ENCODE measurements around the gene CRISP1. TPM values are rescaled to one million over a fixed set of nuclear protein-coding genes. Genes with fewer than 3 reads are reported as not detected.

The CRISP1 gene
- total RNA-seq, 1 experiment from 2014 or later: not detected

DNA sequence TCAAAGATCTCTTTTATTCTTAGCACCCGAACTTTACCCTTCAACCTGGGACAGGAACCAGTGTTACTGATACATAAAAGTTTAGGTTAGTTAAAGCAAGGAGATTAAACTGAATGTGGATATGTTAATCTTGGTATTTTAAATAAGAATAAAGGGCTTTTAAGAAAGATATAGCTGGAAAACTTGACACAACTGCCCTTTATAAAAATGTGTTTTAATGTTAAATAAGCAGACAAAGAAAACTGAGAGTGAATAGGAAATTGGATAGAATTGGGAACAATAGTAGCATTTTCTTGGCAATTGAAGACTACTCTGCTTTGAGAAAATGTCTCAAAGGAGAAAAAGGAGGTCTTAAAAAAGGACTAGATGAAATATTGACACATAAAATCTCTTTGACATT, 45.9 kb upstream of the CRISP1 start:
- Histone ChIP-seq H3K9me3 (ENCODE audit: control insufficient read depth, low read depth, low read length) (no peaks in the 10 kb centered on the region), H2AFZ (ENCODE audit: low read length) (no peak overlapping the region), H2BK120ac (ENCODE audit: low read depth, low read length, poor library complexity, severe bottlenecking) (no peak overlapping the region), H4K5ac (ENCODE audit: insufficient read length, low read depth, low read length) (no peak overlapping the region), H3K23me2 (ENCODE audit: insufficient read length, low read depth, low read length, poor library complexity, severe bottlenecking) (no peaks in the 10 kb centered on the region), H3K4me2 (ENCODE audit: insufficient read depth, insufficient read length, low read length) (peak overlapping the region; percentile 18), H3K18ac (ENCODE audit: insufficient read length, low read depth, low read length) (no peak overlapping the region), H3T11ph (ENCODE audit: low read length) (no peak overlapping the region), H3K27ac (ENCODE audit: insufficient read length, low read depth, low read length) (no peak overlapping the region), H4K91ac (ENCODE audit: insufficient read length, low read depth, low read length) (no peak overlapping the region), H2BK20ac (ENCODE audit: low read depth, low read length, poor library complexity, severe bottlenecking) (no peak overlapping the region), H3K4ac (ENCODE audit: low read depth, low read length) (no peak overlapping the region), H2BK12ac (ENCODE audit: insufficient read length, low read depth, low read length) (no peak overlapping the region), H3K79me1 (ENCODE audit: insufficient read depth, low read depth, low read length, poor library complexity, severe bottlenecking) (no peaks in the 10 kb centered on the region), H3K79me2 (ENCODE audit: insufficient read depth, low read length) (no peaks in the 10 kb centered on the region), H4K20me1 (ENCODE audit: control insufficient read depth, insufficient read depth, insufficient read length) (no peaks in the 10 kb centered on the region), H3K23ac (ENCODE audit: insufficient read length, low read depth, low read length) (no peak overlapping the region), H4K8ac (replicated peaks; ENCODE audit: insufficient read length, low read depth, low read length) (no peak overlapping the region), H3K9ac (ENCODE audit: extremely low read depth, insufficient read length, low read length) (no peak overlapping the region), H2BK15ac (ENCODE audit: low read depth, low read length) (no peak overlapping the region), H3K27me3 (ENCODE audit: insufficient read depth, low read length) (no peaks in the 10 kb centered on the region), H3K14ac (ENCODE audit: insufficient read depth, low read length) (no peak overlapping the region), H2AK5ac (ENCODE audit: insufficient read length, low read length) (no peak overlapping the region), H3K56ac (ENCODE audit: insufficient read length, low read depth, low read length) (no peak overlapping the region), H2BK5ac (ENCODE audit: insufficient read length, low read length) (no peak overlapping the region), H3K4me1 (ENCODE audit: insufficient read depth, low read length) (peaks cover 3% of the 10 kb centered on the region)
- TF ChIP-seq, protein P1, sequence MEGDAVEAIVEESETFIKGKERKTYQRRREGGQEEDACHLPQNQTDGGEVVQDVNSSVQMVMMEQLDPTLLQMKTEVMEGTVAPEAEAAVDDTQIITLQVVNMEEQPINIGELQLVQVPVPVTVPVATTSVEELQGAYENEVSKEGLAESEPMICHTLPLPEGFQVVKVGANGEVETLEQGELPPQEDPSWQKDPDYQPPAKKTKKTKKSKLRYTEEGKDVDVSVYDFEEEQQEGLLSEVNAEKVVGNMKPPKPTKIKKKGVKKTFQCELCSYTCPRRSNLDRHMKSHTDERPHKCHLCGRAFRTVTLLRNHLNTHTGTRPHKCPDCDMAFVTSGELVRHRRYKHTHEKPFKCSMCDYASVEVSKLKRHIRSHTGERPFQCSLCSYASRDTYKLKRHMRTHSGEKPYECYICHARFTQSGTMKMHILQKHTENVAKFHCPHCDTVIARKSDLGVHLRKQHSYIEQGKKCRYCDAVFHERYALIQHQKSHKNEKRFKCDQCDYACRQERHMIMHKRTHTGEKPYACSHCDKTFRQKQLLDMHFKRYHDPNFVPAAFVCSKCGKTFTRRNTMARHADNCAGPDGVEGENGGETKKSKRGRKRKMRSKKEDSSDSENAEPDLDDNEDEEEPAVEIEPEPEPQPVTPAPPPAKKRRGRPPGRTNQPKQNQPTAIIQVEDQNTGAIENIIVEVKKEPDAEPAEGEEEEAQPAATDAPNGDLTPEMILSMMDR (conservative IDR thresholded peaks at IDR 0.05): no peak
- DNase-seq: no peak
- Mint-ChIP-seq H3K36me3 (ENCODE audit: insufficient read depth in 1 of 3, low read depth in 3 of 3) (no peaks in the 10 kb centered on the region), H3K4me3 (peak overlapping the region; percentile 16 to 53; a peak in 3 of 5 replicates), H3K9me3 (no peaks in the 10 kb centered on the region), H3K27me3 (ENCODE audit: low read depth) (no peaks in the 10 kb centered on the region), H3K27ac (peak overlapping the region; percentile 31 to 96 (median 93); a peak in 5 of 7 replicates), H3K4me1 (peaks cover 69 to 72% of the 10 kb centered on the region in 2 experiments)
- WGBS (ENCODE audit: extremely low coverage, insufficient read length, low lambda C conversion rate): no CpG with 5 or more reads among the region's 1 CpG
